Natural killer cell (primary cell): ENCODE data around the gene TRAPPC3L. TPM values are rescaled to one million over a fixed set of nuclear protein-coding genes. Genes with fewer than 3 reads are reported as not detected.

Experiments used
- ATAC-seq, 3 donors: fragments of 150-1000 bp in 2 of 3; fragments of 200-7000 bp in 1 of 3; cut with Tn5 transposase; 1 replicate in 1 of 3; 2 replicates in 2 of 3; pipeline ENCODE4 v1.10.0; 2021; ENCODE audit warnings: mild to moderate bottlenecking in 2 of 3, moderate library complexity in 2 of 3
- DNase-seq, 2 donors: peaks; one replicate each; pipeline versions ENCODE4 v3.0.0 to v3.0.0-alpha.2; 2013 to 2021; ENCODE audit warnings: mixed read lengths in 1 of 2
- H3K27ac ChIP-seq: one replicate; pipeline ENCODE4 v1.5.1; 2013; ENCODE audit warnings: mild to moderate bottlenecking, low read length
- H3K27me3 ChIP-seq: one replicate; pipeline ENCODE4 v1.6.1; 2013; ENCODE audit warnings: low read length; ENCODE audit not compliant: control insufficient read depth, insufficient read depth
- H3K36me3 ChIP-seq: one replicate; pipeline ENCODE4 v1.6.1; 2013; ENCODE audit warnings: low read length; ENCODE audit not compliant: control insufficient read depth, insufficient read depth
- H3K4me1 ChIP-seq: one replicate; pipeline ENCODE4 v1.6.1; 2013; ENCODE audit warnings: low read length; ENCODE audit not compliant: control insufficient read depth, insufficient read depth
- H3K4me3 ChIP-seq: one replicate; pipeline ENCODE4 v1.5.1; 2013; ENCODE audit warnings: low read length
- H3K9me3 ChIP-seq: one replicate; pipeline ENCODE4 v1.6.1; 2013; ENCODE audit warnings: low read length; ENCODE audit not compliant: control insufficient read depth, insufficient read depth
- H3K27ac Mint-ChIP-seq, 2 donors: one replicate each; pipeline ENCODE4 v1.8.0; 2022; ENCODE audit warnings: mild to moderate bottlenecking in 2 of 2, mixed read lengths in 2 of 2, moderate library complexity in 1 of 2
- H3K27me3 Mint-ChIP-seq, 2 donors: one replicate each; pipeline ENCODE4 v1.8.0; 2022; ENCODE audit warnings: low read depth in 2 of 2, mixed read lengths in 2 of 2
- H3K36me3 Mint-ChIP-seq: one replicate; pipeline ENCODE4 v1.8.0; 2022; ENCODE audit warnings: mixed read lengths
- H3K4me1 Mint-ChIP-seq, 2 donors: one replicate each; pipeline ENCODE4 v1.8.0; 2022; ENCODE audit warnings: mixed read lengths in 2 of 2
- H3K4me3 Mint-ChIP-seq: one replicate; pipeline ENCODE4 v1.8.0; 2022; ENCODE audit warnings: mild to moderate bottlenecking, moderate library complexity, mixed read lengths
- H3K9me3 Mint-ChIP-seq, 2 donors: one replicate each; pipeline ENCODE4 v1.8.0; 2022; ENCODE audit warnings: mixed read lengths in 2 of 2
- CTCF ChIP-seq: fragments of 200-600 bp; IDR thresholded peaks from one replicate; pipeline ENCODE4 v1.8.0; 2022; ENCODE audit warnings: antibody characterized with exemption
- whole genome bisulfite sequencing: methylation state at CpG from one replicate; pipeline ENCODE4 v1.1.7; 2013; ENCODE audit warnings: missing lambda C conversion rate; ENCODE audit not compliant: insufficient coverage; 5-methylcytosine and 5-hydroxymethylcytosine counted together
- intact Hi-C: fragments of 100-400 bp; cut with micrococcal nuclease; formaldehyde crosslinking; loops from one replicate; pipeline ENCODE4 v1.14.2; 2022
- total RNA-seq, 4 donors: library from RNA; stranded (reverse); fragments of 120-200 nt in 1 of 4; gene quantifications; one replicate each; pipeline versions ENCODE4 v1.2.3 to v1.2.4, GENCODE V29; 2013 to 2022

TRAPPC3L gene
- total RNA-seq, 3 donors from 2014 or later (not counting 1 experiment from before 2014, with no cell fraction given), result 0.66 TPM; not detected in 2

GRCh38 chr6:116465246-116465645 lies 80.2 kb downstream of the TRAPPC3L start:
- intact Hi-C loops, result no loop called here
- no peaks in the 10 kb centered on the region for H3K27me3 ChIP-seq
- H3K4me3 ChIP-seq, result no peak overlapping the region
- no peaks in the 10 kb centered on the region for H3K9me3 Mint-ChIP-seq
- H3K27ac Mint-ChIP-seq, result no peak overlapping the region
- ATAC-seq (no peak), DNase-seq (no peak)
- no peaks in the 10 kb centered on the region for H3K36me3 Mint-ChIP-seq
- H3K4me1 Mint-ChIP-seq, result peaks cover 16 to 32% of the 10 kb centered on the region in 2 donors
- H3K4me1 ChIP-seq, result peaks cover 15% of the 10 kb centered on the region
- H3K27me3 Mint-ChIP-seq, result no peaks in the 10 kb centered on the region
- H3K9me3 ChIP-seq, result no peaks in the 10 kb centered on the region
- 45% methylated on average over 5 of the region's 5 CpGs for WGBS
- H3K27ac ChIP-seq, result peak overlapping the region; percentile 43
- no peaks in the 10 kb centered on the region for H3K36me3 ChIP-seq
- TF ChIP-seq CTCF, result no peak
- no peak overlapping the region for H3K4me3 Mint-ChIP-seq

- peaks cover 16 to 32% of the 10 kb centered on the region in 2 donors for H3K4me1 Mint-ChIP-seq
- no peak for DNase-seq
- no peak overlapping the region for H3K4me3 ChIP-seq
- ATAC-seq, result no peak
- no peaks in the 10 kb centered on the region for H3K36me3 ChIP-seq
- H3K9me3 ChIP-seq, result no peaks in the 10 kb centered on the region
- H3K9me3 Mint-ChIP-seq, result no peaks in the 10 kb centered on the region
- no peaks in the 10 kb centered on the region for H3K36me3 Mint-ChIP-seq
- TF ChIP-seq CTCF, result no peak
- H3K4me1 ChIP-seq, result peaks cover 15% of the 10 kb centered on the region
- H3K27me3 Mint-ChIP-seq, result no peaks in the 10 kb centered on the region
- H3K27ac Mint-ChIP-seq, result no peak overlapping the region
- intact Hi-C loops, result loop anchor here (2.0 kb wide), 1 partner anchor 14 kb away; no protein-coding TSS in a partner anchor
- peak overlapping the region; percentile 90 for H3K4me3 Mint-ChIP-seq
- 81% methylated on average over 4 of the region's 4 CpGs for WGBS
- no peaks in the 10 kb centered on the region for H3K27me3 ChIP-seq
- no peak overlapping the region for H3K27ac ChIP-seq
Measured at GRCh38 chr6:116463301-116463700, 82.2 kb downstream of the TRAPPC3L start.

- H3K4me1 ChIP-seq, result peaks cover 15% of the 10 kb centered on the region
- Mint-ChIP-seq H3K27me3 (no peaks in the 10 kb centered on the region), H3K4me1 (peaks cover 16 to 32% of the 10 kb centered on the region in 2 donors), H3K27ac (peak overlapping the region; percentile 21 to 82), H3K9me3 (no peaks in the 10 kb centered on the region), H3K36me3 (no peaks in the 10 kb centered on the region), H3K4me3 (peak overlapping the region; percentile 90)
- peak overlapping the region; percentile 67 for H3K4me3 ChIP-seq
- ATAC-seq (peak; percentile 87 to 90 (median 90)), DNase-seq (peak; percentile 60 to 80)
- WGBS, result 2% methylated on average over 79 of the region's 84 CpGs
- intact Hi-C loops, result loop anchor here (2.0 kb wide), 1 partner anchor 15 kb away; no protein-coding TSS in a partner anchor
- no peak for TF ChIP-seq CTCF
- H3K27me3 ChIP-seq, result no peaks in the 10 kb centered on the region
- H3K9me3 ChIP-seq, result no peaks in the 10 kb centered on the region
- peak overlapping the region; percentile 76 for H3K27ac ChIP-seq
- no peaks in the 10 kb centered on the region for H3K36me3 ChIP-seq
Measured at GRCh38 chr6:116461932-116462885, 83.3 kb downstream of the TRAPPC3L start.
